Fibroblast of skin of back (primary cell): ENCODE data around the gene KPNA1. TPM values are rescaled to one million over a fixed set of nuclear protein-coding genes. Genes with fewer than 3 reads are reported as not detected.

Experiments
- DNase-seq: peaks from one replicate; pipeline ENCODE4 v3.0.0-alpha.2; 2013
- polyA plus RNA-seq, 2 experiments: library from polyadenylated mRNA; unstranded; fragments of 120-200 nt; gene quantifications; one replicate each; pipeline ENCODE4 v1.2.1, GENCODE V29; 2013; ENCODE audit not compliant: insufficient read length in 2 of 2

Gene KPNA1
- 54.1 TPM for polyA plus RNA-seq (2013, experiment 1 of 2; ENCODE audit: insufficient read length)
- 49.0 TPM for polyA plus RNA-seq (2013, experiment 2 of 2; ENCODE audit: insufficient read length)

GRCh38 chr3:122514123-122515019, at the start of gene KPNA1:
Gene KPNA1 (minus strand): TSS chr3:122514939. CDS start chr3:122496565, 18,374 bp downstream.
- peak; percentile 89 for DNase-seq

GRCh38 chr3:122564155-122564912, 49.6 kb upstream of the KPNA1 start, which contains the start of the genes DTX3L and PARP9:
Gene DTX3L (plus strand): TSS chr3:122564338. CDS start chr3:122564427, 89 bp downstream.
Gene PARP9 (minus strand): TSS chr3:122564300. CDS start chr3:122559620, 4,680 bp downstream.
- peak; percentile 82 for DNase-seq

- DNase-seq, result peak; percentile 7
Observed at GRCh38 chr3:122563717-122564025, 48.9 kb upstream of the KPNA1 start.

GRCh38 chr3:122562923-122563716, 48.4 kb upstream of the KPNA1 start:
- no peak for DNase-seq

- DNase-seq, result peak; percentile 62
Observed at GRCh38 chr3:122560680-122561079, 45.9 kb upstream of the KPNA1 start.

GRCh38 chr3:122559906-122560305, 45.2 kb upstream of the KPNA1 start:
- DNase-seq, result no peak

GRCh38 chr3:122558605-122559004, 43.9 kb upstream of the KPNA1 start:
- no peak for DNase-seq

- DNase-seq, result no peak
Observed at GRCh38 chr3:122557356-122557755, 42.6 kb upstream of the KPNA1 start.

- peak; percentile 19 for DNase-seq
Observed at GRCh38 chr3:122555275-122556071, 40.7 kb upstream of the KPNA1 start.

GRCh38 chr3:122553171-122553570, 38.4 kb upstream of the KPNA1 start:
- no peak for DNase-seq

- no peak for DNase-seq
Observed at GRCh38 chr3:122548619-122549018, 33.9 kb upstream of the KPNA1 start.

GRCh38 chr3:122548076-122548475, 33.3 kb upstream of the KPNA1 start:
- no peak for DNase-seq

GRCh38 chr3:122546151-122546550, 31.4 kb upstream of the KPNA1 start:
- no peak for DNase-seq

GRCh38 chr3:122538956-122539490, 24.3 kb upstream of the KPNA1 start:
- no peak for DNase-seq

- DNase-seq, result no peak
Observed at GRCh38 chr3:122536632-122537001, 21.9 kb upstream of the KPNA1 start.

- no peak for DNase-seq
Observed at GRCh38 chr3:122535964-122536631, 21.4 kb upstream of the KPNA1 start.

GRCh38 chr3:122533931-122534334, 19.2 kb upstream of the KPNA1 start:
- DNase-seq, result peak; percentile 63

GRCh38 chr3:122533480-122533879, 18.7 kb upstream of the KPNA1 start:
- DNase-seq, result no peak

- DNase-seq, result no peak
Observed at GRCh38 chr3:122530164-122530563, 15.4 kb upstream of the KPNA1 start.

- DNase-seq, result no peak
Observed at GRCh38 chr3:122523317-122523716, 8.6 kb upstream of the KPNA1 start.

- DNase-seq, result no peak
Observed at GRCh38 chr3:122520861-122521260, 6.1 kb upstream of the KPNA1 start.
